ENCODE results near the gene ZNRD2.

The ZNRD2 gene

GRCh38 chr11:65546217-65546958 is 23.9 kb upstream of the ZNRD2 start:
- H3K36me3 Mint-ChIP-seq, result peaks cover 2% of the 10 kb centered on the region
- H3K27me3 Mint-ChIP-seq, result no peaks in the 10 kb centered on the region
- peaks cover 47% of the 10 kb centered on the region for H3K4me1 Mint-ChIP-seq (ENCODE audit: low read depth)

GRCh38 chr11:65547446-65548125 is 22.7 kb upstream of the ZNRD2 start:
- peak overlapping the region; percentile 68 for H3K27ac Mint-ChIP-seq
- H3K4me1 Mint-ChIP-seq (ENCODE audit: low read depth), result peaks cover 53% of the 10 kb centered on the region
- H3K9me3 Mint-ChIP-seq (ENCODE audit: low read depth), result no peaks in the 10 kb centered on the region
- peak overlapping the region; percentile 46 for H3K4me3 Mint-ChIP-seq
- H3K36me3 Mint-ChIP-seq, result peaks cover 2% of the 10 kb centered on the region
- H3K27me3 Mint-ChIP-seq, result no peaks in the 10 kb centered on the region

More at GRCh38 chr11:65546217-65546958, 23.9 kb upstream of the ZNRD2 start:
- Mint-ChIP-seq H3K4me3 (peak overlapping the region; percentile 85), H3K27ac (peak overlapping the region; percentile 89), H3K9me3 (ENCODE audit: low read depth) (no peaks in the 10 kb centered on the region)

GRCh38 chr11:65548395-65548794 is 21.9 kb upstream of the ZNRD2 start:
- Mint-ChIP-seq H3K9me3 (ENCODE audit: low read depth) (no peaks in the 10 kb centered on the region), H3K27ac (peak overlapping the region; percentile 89), H3K27me3 (no peaks in the 10 kb centered on the region), H3K36me3 (no peaks in the 10 kb centered on the region), H3K4me3 (peak overlapping the region; percentile 46), H3K4me1 (ENCODE audit: low read depth) (peaks cover 57% of the 10 kb centered on the region)

GRCh38 chr11:65549096-65549495 is 21.2 kb upstream of the ZNRD2 start:
- H3K27ac Mint-ChIP-seq, result peak overlapping the region; percentile 42
- H3K36me3 Mint-ChIP-seq, result no peaks in the 10 kb centered on the region
- no peak overlapping the region for H3K4me3 Mint-ChIP-seq
- H3K9me3 Mint-ChIP-seq (ENCODE audit: low read depth), result no peaks in the 10 kb centered on the region
- H3K27me3 Mint-ChIP-seq, result no peaks in the 10 kb centered on the region
- H3K4me1 Mint-ChIP-seq (ENCODE audit: low read depth), result peaks cover 55% of the 10 kb centered on the region

- no peaks in the 10 kb centered on the region for H3K36me3 Mint-ChIP-seq
- no peaks in the 10 kb centered on the region for H3K9me3 Mint-ChIP-seq (ENCODE audit: low read depth)
- peak overlapping the region; percentile 14 for H3K4me3 Mint-ChIP-seq
- H3K27me3 Mint-ChIP-seq, result no peaks in the 10 kb centered on the region
- peak overlapping the region; percentile 77 for H3K27ac Mint-ChIP-seq
- H3K4me1 Mint-ChIP-seq (ENCODE audit: low read depth), result peaks cover 68% of the 10 kb centered on the region
These were observed 18.5 kb upstream of the ZNRD2 start for GRCh38 chr11:65551572-65552387.

GRCh38 chr11:65552388-65552951 is 17.8 kb upstream of the ZNRD2 start:
- Mint-ChIP-seq H3K9me3 (ENCODE audit: low read depth) (no peaks in the 10 kb centered on the region), H3K4me1 (ENCODE audit: low read depth) (peaks cover 70% of the 10 kb centered on the region), H3K4me3 (peak overlapping the region; percentile 14), H3K36me3 (no peaks in the 10 kb centered on the region), H3K27me3 (no peaks in the 10 kb centered on the region), H3K27ac (peak overlapping the region; percentile 50)

- Mint-ChIP-seq H3K9me3 (ENCODE audit: low read depth) (no peaks in the 10 kb centered on the region), H3K4me1 (ENCODE audit: low read depth) (peaks cover 64% of the 10 kb centered on the region), H3K27ac (no peak overlapping the region), H3K36me3 (no peaks in the 10 kb centered on the region), H3K4me3 (peak overlapping the region; percentile 27), H3K27me3 (no peaks in the 10 kb centered on the region)
These were observed 16.8 kb upstream of the ZNRD2 start for GRCh38 chr11:65553301-65554001.

- Mint-ChIP-seq H3K9me3 (ENCODE audit: low read depth) (no peaks in the 10 kb centered on the region), H3K4me3 (peak overlapping the region; percentile 88), H3K4me1 (ENCODE audit: low read depth) (peaks cover 60% of the 10 kb centered on the region), H3K36me3 (no peaks in the 10 kb centered on the region), H3K27me3 (no peaks in the 10 kb centered on the region), H3K27ac (peak overlapping the region; percentile 94)
These were observed 16.0 kb upstream of the ZNRD2 start for GRCh38 chr11:65554057-65554818.

- Mint-ChIP-seq H3K4me1 (ENCODE audit: low read depth) (peaks cover 65% of the 10 kb centered on the region), H3K4me3 (peak overlapping the region; percentile 88)
These were observed 15.3 kb upstream of the ZNRD2 start for GRCh38 chr11:65554842-65555430.

GRCh38 chr11:65555693-65556231 is 14.5 kb upstream of the ZNRD2 start:
- Mint-ChIP-seq H3K27ac (peak overlapping the region; percentile 94), H3K4me1 (ENCODE audit: low read depth) (peaks cover 72% of the 10 kb centered on the region), H3K27me3 (no peaks in the 10 kb centered on the region), H3K9me3 (ENCODE audit: low read depth) (no peaks in the 10 kb centered on the region), H3K36me3 (no peaks in the 10 kb centered on the region), H3K4me3 (peak overlapping the region; percentile 88)

More at GRCh38 chr11:65554842-65555430, 15.3 kb upstream of the ZNRD2 start:
- Mint-ChIP-seq H3K27ac (peak overlapping the region; percentile 94), H3K9me3 (ENCODE audit: low read depth) (no peaks in the 10 kb centered on the region), H3K36me3 (no peaks in the 10 kb centered on the region), H3K27me3 (no peaks in the 10 kb centered on the region)

GRCh38 chr11:65556470-65557279 is 13.6 kb upstream of the ZNRD2 start:
- Mint-ChIP-seq H3K27ac (peak overlapping the region; percentile 94), H3K4me3 (peak overlapping the region; percentile 88), H3K4me1 (ENCODE audit: low read depth) (peaks cover 64% of the 10 kb centered on the region)

GRCh38 chr11:65557280-65558001 is 12.8 kb upstream of the ZNRD2 start:
- Mint-ChIP-seq H3K27ac (peak overlapping the region; percentile 94), H3K27me3 (no peaks in the 10 kb centered on the region), H3K36me3 (no peaks in the 10 kb centered on the region), H3K4me3 (peak overlapping the region; percentile 88), H3K9me3 (ENCODE audit: low read depth) (no peaks in the 10 kb centered on the region), H3K4me1 (ENCODE audit: low read depth) (peaks cover 59% of the 10 kb centered on the region)

More at GRCh38 chr11:65556470-65557279, 13.6 kb upstream of the ZNRD2 start:
- no peaks in the 10 kb centered on the region for H3K36me3 Mint-ChIP-seq
- H3K27me3 Mint-ChIP-seq, result no peaks in the 10 kb centered on the region
- H3K9me3 Mint-ChIP-seq (ENCODE audit: low read depth), result no peaks in the 10 kb centered on the region

Data from activated naive CD8-positive, alpha-beta T cell (primary cell).